ENCODE measurements around the gene MRM3.
"Not testable (repeated sequence)": the region's sequence is repeated elsewhere in the genome, so short reads cannot be mapped to it uniquely, and the experiment has no call there.

The MRM3 gene

GRCh38 chr17:798246-798645 lies 16.1 kb downstream of the MRM3 start:
- no peak overlapping the region for H3K4me3 ChIP-seq (ENCODE audit: low read length)
- DNase-seq (ENCODE audit: low read depth), result no peak
- no peaks in the 10 kb centered on the region for H3K36me3 ChIP-seq (ENCODE audit: control insufficient read depth, insufficient read depth, low read length, severe bottlenecking)
- H3K4me1 ChIP-seq (ENCODE audit: control insufficient read depth, insufficient read depth, low read length), result peaks cover 11% of the 10 kb centered on the region
- no peak overlapping the region for H3K9ac ChIP-seq (ENCODE audit: low read length)
- no peaks in the 10 kb centered on the region for H3K9me3 ChIP-seq (ENCODE audit: control insufficient read depth, low read length)
- H3K27me3 ChIP-seq (replicated peaks; ENCODE audit: control insufficient read depth, insufficient read depth, low read length), result no peaks in the 10 kb centered on the region

GRCh38 chr17:799261-799660 lies 17.1 kb downstream of the MRM3 start:
- Histone ChIP-seq H3K4me1 (ENCODE audit: control insufficient read depth, insufficient read depth, low read length) (peaks cover 11% of the 10 kb centered on the region), H3K4me3 (ENCODE audit: low read length) (no peak overlapping the region), H3K9ac (ENCODE audit: low read length) (no peak overlapping the region), H3K9me3 (ENCODE audit: control insufficient read depth, low read length) (no peaks in the 10 kb centered on the region), H3K36me3 (ENCODE audit: control insufficient read depth, insufficient read depth, low read length, severe bottlenecking) (no peaks in the 10 kb centered on the region), H3K27me3 (replicated peaks; ENCODE audit: control insufficient read depth, insufficient read depth, low read length) (no peaks in the 10 kb centered on the region)
- no peak for DNase-seq (ENCODE audit: low read depth)

DNA sequence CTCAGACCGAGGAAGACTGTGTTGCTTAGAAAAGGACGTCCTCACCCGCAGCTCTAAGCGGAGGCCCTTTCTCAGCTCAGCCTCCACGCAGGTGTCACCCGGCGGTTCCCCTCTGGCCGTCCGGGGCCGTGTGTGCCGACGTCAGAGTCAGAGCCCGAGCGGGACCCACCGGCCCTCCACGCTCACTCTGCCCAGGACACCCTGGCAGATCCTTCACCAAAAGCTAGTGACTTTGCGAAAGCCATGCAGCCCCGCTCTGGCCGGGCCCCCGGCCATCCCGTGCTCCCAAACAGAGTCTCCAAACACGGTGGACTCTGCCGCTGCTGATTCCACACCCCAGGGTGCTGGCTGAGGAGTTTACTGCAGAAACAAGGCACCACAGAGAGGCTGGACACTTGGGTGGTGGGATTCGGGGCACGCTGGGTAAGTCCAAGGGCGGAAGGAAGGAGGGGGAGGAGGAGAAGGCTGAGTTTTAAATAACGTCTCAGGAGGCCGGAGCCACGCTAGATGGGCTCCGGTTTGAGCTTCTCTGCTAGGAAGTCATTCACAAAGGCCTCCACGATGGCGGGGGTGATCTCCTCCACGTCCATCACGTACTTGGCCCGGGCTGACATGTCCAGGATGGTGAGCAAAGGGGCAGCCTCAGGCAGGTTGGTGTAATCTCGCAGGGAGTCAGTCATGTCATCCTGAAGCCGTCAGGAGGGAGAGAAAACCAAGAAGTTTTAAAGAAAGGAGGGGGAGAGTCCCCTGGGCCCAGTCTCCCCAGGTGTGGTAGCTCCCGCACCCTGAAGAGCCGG lies 18.5 kb downstream of the MRM3 start:
- Histone ChIP-seq H3K4me1 (ENCODE audit: control insufficient read depth, insufficient read depth, low read length) (peaks cover 3% of the 10 kb centered on the region), H3K27me3 (replicated peaks; ENCODE audit: control insufficient read depth, insufficient read depth, low read length) (no peaks in the 10 kb centered on the region), H3K36me3 (ENCODE audit: control insufficient read depth, insufficient read depth, low read length, severe bottlenecking) (no peaks in the 10 kb centered on the region), H3K4me3 (ENCODE audit: low read length) (no peak overlapping the region), H3K9ac (ENCODE audit: low read length) (no peak overlapping the region), H3K9me3 (ENCODE audit: control insufficient read depth, low read length) (no peaks in the 10 kb centered on the region)
- no peak for DNase-seq (ENCODE audit: low read depth)

GRCh38 chr17:801660-802059 lies 19.5 kb downstream of the MRM3 start:
- no peaks in the 10 kb centered on the region for H3K27me3 ChIP-seq (replicated peaks; ENCODE audit: control insufficient read depth, insufficient read depth, low read length)
- no peak for DNase-seq (ENCODE audit: low read depth)
- no peaks in the 10 kb centered on the region for H3K9me3 ChIP-seq (ENCODE audit: control insufficient read depth, low read length)
- no peak overlapping the region for H3K4me3 ChIP-seq (ENCODE audit: low read length)
- no peaks in the 10 kb centered on the region for H3K36me3 ChIP-seq (ENCODE audit: control insufficient read depth, insufficient read depth, low read length, severe bottlenecking)
- peaks cover 3% of the 10 kb centered on the region for H3K4me1 ChIP-seq (ENCODE audit: control insufficient read depth, insufficient read depth, low read length)
- no peak overlapping the region for H3K9ac ChIP-seq (ENCODE audit: low read length)

DNA sequence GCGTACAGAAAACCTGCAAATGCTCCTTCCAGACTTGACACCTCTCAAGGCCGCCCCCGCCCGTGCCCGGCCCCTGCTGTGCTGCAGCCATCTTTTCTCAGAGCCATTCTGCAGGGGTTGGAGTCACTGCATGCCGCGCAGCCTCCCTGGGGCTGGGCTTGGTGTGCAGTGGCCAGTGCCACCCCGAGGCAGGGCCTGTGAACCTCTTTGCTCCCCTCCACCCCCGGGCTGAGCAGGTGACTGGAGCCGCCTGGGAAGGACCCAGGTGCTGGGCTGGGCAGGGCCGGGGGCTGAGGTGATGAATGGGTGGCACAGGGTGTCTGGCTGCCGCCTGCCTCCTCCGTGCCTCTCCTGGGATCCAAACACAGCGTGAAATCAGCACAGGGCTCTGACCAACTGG lies 20.3 kb downstream of the MRM3 start:
- peaks cover 3% of the 10 kb centered on the region for H3K4me1 ChIP-seq (ENCODE audit: control insufficient read depth, insufficient read depth, low read length)
- DNase-seq (ENCODE audit: low read depth), result no peak
- no peaks in the 10 kb centered on the region for H3K36me3 ChIP-seq (ENCODE audit: control insufficient read depth, insufficient read depth, low read length, severe bottlenecking)
- H3K27me3 ChIP-seq (replicated peaks; ENCODE audit: control insufficient read depth, insufficient read depth, low read length), result no peaks in the 10 kb centered on the region
- no peaks in the 10 kb centered on the region for H3K9me3 ChIP-seq (ENCODE audit: control insufficient read depth, low read length)
- no peak overlapping the region for H3K4me3 ChIP-seq (ENCODE audit: low read length)
- no peak overlapping the region for H3K9ac ChIP-seq (ENCODE audit: low read length)

- no peaks in the 10 kb centered on the region for H3K27me3 ChIP-seq (replicated peaks; ENCODE audit: control insufficient read depth, insufficient read depth, low read length)
- H3K4me3 ChIP-seq (ENCODE audit: low read length), result no peak overlapping the region
- H3K9me3 ChIP-seq (ENCODE audit: control insufficient read depth, low read length), result no peaks in the 10 kb centered on the region
- peaks cover 3% of the 10 kb centered on the region for H3K4me1 ChIP-seq (ENCODE audit: control insufficient read depth, insufficient read depth, low read length)
- H3K9ac ChIP-seq (ENCODE audit: low read length), result no peak overlapping the region
- DNase-seq (ENCODE audit: low read depth), result no peak
- H3K36me3 ChIP-seq (ENCODE audit: control insufficient read depth, insufficient read depth, low read length, severe bottlenecking), result no peaks in the 10 kb centered on the region
Measured at GRCh38 chr17:802901-803881, 21.0 kb downstream of the MRM3 start.

DNA sequence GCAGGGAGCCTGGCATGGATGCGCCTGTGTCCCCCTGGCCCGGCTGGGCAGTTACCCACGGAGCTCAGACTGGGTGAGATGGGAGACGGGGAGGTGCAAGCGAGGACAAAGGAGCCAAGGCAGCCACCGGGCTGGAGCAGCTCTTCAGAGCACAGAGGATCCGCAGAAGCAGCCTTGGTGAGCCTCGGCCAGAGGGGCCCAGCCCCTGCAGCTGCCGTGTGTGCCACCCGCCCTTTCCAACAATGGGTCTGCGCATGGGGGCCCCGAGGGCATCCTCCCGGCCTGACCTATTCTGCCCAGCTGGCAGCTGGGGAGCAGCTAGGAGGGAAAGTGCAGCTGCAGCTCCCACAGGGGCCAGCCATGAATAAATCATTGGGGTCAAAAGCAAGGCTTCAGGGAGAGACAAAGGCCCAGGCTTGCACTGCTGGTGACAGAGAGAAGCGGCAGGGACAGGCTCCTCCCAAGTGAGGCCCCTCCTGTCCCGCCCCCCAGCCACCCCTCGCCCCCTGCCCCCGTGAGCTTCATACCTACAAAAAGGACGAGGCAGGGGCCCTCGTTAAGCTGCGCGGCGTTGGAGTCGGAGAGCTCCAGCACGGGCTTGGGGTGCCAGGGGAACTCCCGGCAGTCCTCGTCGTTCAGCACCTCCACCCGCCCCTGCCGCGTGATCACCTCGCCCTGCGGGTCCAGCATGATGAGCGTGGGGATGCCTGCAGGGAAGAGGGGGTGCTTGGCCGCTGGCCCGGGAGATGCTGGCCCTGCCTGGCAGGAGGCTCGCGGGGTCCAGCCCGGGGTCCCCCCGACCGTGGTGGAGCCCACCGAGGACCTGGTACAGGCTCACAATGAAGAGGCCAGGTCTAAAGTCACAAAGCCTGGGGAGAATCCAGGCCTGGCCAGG lies 22.6 kb downstream of the MRM3 start:
- Histone ChIP-seq H3K9me3 (ENCODE audit: control insufficient read depth, low read length) (no peaks in the 10 kb centered on the region), H3K9ac (ENCODE audit: low read length) (no peak overlapping the region), H3K36me3 (ENCODE audit: control insufficient read depth, insufficient read depth, low read length, severe bottlenecking) (no peaks in the 10 kb centered on the region), H3K4me3 (ENCODE audit: low read length) (no peak overlapping the region), H3K4me1 (ENCODE audit: control insufficient read depth, insufficient read depth, low read length) (peaks cover 3% of the 10 kb centered on the region), H3K27me3 (replicated peaks; ENCODE audit: control insufficient read depth, insufficient read depth, low read length) (no peaks in the 10 kb centered on the region)
- no peak for DNase-seq (ENCODE audit: low read depth)

- not testable (repeated sequence) for H3K9me3 ChIP-seq (ENCODE audit: control insufficient read depth, low read length); DNase-seq (ENCODE audit: low read depth); H3K4me3 ChIP-seq (ENCODE audit: low read length); H3K9ac ChIP-seq (ENCODE audit: low read length); H3K4me1 ChIP-seq (ENCODE audit: control insufficient read depth, insufficient read depth, low read length); H3K36me3 ChIP-seq (ENCODE audit: control insufficient read depth, insufficient read depth, low read length, severe bottlenecking); H3K27me3 ChIP-seq (replicated peaks; ENCODE audit: control insufficient read depth, insufficient read depth, low read length)
Measured at GRCh38 chr17:805886-806285, 23.7 kb downstream of the MRM3 start.

DNA sequence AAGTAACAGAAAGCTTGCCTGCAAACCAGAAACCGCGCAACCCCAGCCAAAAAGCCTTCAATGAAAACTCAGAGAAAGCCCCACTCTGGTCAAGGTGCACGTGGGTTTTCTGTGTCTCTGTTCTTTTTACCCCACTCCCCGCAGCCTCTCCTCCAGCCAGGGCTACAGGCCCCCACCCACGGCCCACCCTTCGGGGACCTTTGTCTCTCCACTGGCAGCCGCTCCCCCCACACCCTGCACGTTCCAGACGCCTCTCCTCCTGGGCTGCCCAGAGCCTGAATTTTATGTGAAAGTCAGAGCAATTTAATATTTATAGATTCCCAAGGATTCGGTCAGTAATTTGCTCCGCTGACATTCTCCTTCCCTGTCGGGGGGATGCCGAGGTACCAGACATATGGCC lies 24.2 kb downstream of the MRM3 start:
- Histone ChIP-seq H3K4me3 (ENCODE audit: low read length) (no peak overlapping the region), H3K27me3 (replicated peaks; ENCODE audit: control insufficient read depth, insufficient read depth, low read length) (no peaks in the 10 kb centered on the region), H3K9ac (ENCODE audit: low read length) (no peak overlapping the region), H3K36me3 (ENCODE audit: control insufficient read depth, insufficient read depth, low read length, severe bottlenecking) (no peaks in the 10 kb centered on the region), H3K9me3 (ENCODE audit: control insufficient read depth, low read length) (no peaks in the 10 kb centered on the region), H3K4me1 (ENCODE audit: control insufficient read depth, insufficient read depth, low read length) (peaks cover 3% of the 10 kb centered on the region)
- DNase-seq (ENCODE audit: low read depth), result no peak

DNA sequence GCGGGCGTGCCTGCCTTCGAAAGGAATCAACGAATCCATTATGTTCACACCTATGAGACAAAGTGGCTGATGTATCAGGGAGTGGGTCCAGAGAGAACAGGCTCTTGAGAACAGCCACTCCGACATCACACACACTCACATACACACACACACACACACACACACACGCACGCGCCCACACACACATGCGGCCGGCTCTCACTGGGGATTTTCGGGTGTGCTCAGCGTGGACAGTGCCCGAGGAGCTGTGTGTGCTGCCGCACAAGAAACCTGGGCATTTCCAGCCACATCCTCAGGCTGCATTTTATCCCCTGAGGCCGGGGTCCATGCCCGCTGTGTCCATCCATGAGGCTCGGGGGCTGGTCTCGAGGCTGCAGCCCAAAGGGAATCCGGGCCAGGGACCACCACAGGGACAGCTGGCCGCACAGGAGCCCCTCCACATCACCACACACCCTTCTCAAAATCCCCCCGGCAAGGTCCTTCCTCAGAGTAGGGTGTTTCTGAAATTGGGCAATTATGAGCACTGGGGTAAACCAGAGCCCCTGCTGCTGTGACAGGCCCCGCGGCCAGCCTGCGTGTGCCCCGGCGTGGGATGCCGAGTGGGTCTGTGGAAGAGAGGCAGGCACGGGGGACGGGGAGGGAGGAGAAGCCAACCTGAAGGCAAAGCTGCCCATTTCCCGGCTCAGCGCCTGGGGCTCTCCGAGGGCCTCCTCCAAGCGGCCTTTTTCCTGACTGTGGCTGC lies 24.8 kb downstream of the MRM3 start:
- Histone ChIP-seq H3K36me3 (ENCODE audit: control insufficient read depth, insufficient read depth, low read length, severe bottlenecking) (no peaks in the 10 kb centered on the region), H3K9ac (ENCODE audit: low read length) (no peak overlapping the region), H3K4me1 (ENCODE audit: control insufficient read depth, insufficient read depth, low read length) (peaks cover 3% of the 10 kb centered on the region), H3K9me3 (ENCODE audit: control insufficient read depth, low read length) (no peaks in the 10 kb centered on the region), H3K4me3 (ENCODE audit: low read length) (no peak overlapping the region), H3K27me3 (replicated peaks; ENCODE audit: control insufficient read depth, insufficient read depth, low read length) (no peaks in the 10 kb centered on the region)
- no peak for DNase-seq (ENCODE audit: low read depth)
